Activated naive CD4-positive, alpha-beta T cell treated with anti-CD3 and anti-CD28 coated beads for 36 hours (primary cell): ENCODE data around the gene ZNF320. TPM values are rescaled to one million over a fixed set of nuclear protein-coding genes. Genes with fewer than 3 reads are reported as not detected.
A peak's percentile ranks its signal among the peaks of the same experiment; 100 is the strongest.
"Not testable (repeated sequence)": the region's sequence is repeated elsewhere in the genome, so short reads cannot be mapped to it uniquely, and the experiment has no call there.

Experiments used
- CTCF ChIA-PET: fragments of 350-600 bp; sonication (Branson Sonifier 250); formaldehyde crosslinking; loops from one replicate; lab custom pipeline; 2021; ENCODE audit warnings: antibody characterized with exemption; lab: Charles Lee
- DNase-seq: peaks from one replicate; pipeline ENCODE4 v3.0.0-alpha.2; 2020
- H3K27ac Mint-ChIP-seq: one replicate; pipeline ENCODE4 v1.8.0; 2021; ENCODE audit warnings: mild to moderate bottlenecking, mixed read lengths
- H3K27me3 Mint-ChIP-seq: one replicate; pipeline ENCODE4 v1.8.0; 2021; ENCODE audit warnings: low read depth, mixed read lengths
- H3K36me3 Mint-ChIP-seq: one replicate; pipeline ENCODE4 v1.8.0; 2021; ENCODE audit warnings: low read depth, mixed read lengths
- H3K4me1 Mint-ChIP-seq: one replicate; pipeline ENCODE4 v1.8.0; 2021; ENCODE audit warnings: low read depth, mixed read lengths
- H3K4me3 Mint-ChIP-seq: one replicate; pipeline ENCODE4 v1.8.0; 2021; ENCODE audit warnings: mild to moderate bottlenecking, moderate library complexity, mixed read lengths
- H3K9me3 Mint-ChIP-seq: one replicate; pipeline ENCODE4 v1.8.0; 2021; ENCODE audit warnings: mixed read lengths
- intact Hi-C: fragments of 100-400 bp; cut with micrococcal nuclease; formaldehyde crosslinking; loops from one replicate; pipeline ENCODE4 v1.15.1; 2023
- total RNA-seq, 2 experiments: library from RNA; stranded (reverse); gene quantifications; one replicate each; pipeline ENCODE4 v1.2.3, GENCODE V29; 2021

The ZNF320 gene
- total RNA-seq, 2 experiments from 2014 or later: 4.2 to 4.6 TPM

DNA sequence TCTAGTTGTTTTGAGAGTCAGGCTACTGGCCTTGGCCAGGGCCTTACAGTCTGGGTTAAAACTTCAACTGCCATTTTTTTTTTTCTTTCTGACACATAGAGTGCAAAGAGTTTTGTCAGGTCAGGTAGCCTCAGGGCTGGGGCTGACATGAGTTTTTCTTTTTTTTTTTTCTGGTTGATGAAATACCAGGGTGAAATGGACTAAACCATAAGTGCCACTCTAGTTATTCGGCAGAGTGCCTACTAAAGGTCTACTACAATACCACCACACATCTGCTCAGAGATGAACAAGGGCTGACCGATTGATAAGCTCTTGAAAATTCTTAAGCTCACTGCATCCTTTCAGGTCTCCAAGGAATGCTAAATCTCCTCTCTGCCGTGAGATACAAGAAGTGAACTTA is 4.4 kb upstream of the ZNF320 start:
- intact Hi-C loops: no loop called here
- Mint-ChIP-seq H3K4me3 (no peak overlapping the region), H3K4me1 (peaks cover 3% of the 10 kb centered on the region), H3K9me3 (peaks cover 23% of the 10 kb centered on the region), H3K27me3 (no peaks in the 10 kb centered on the region), H3K27ac (no peak overlapping the region), H3K36me3 (peaks cover 25% of the 10 kb centered on the region)
- no peak for DNase-seq
- CTCF ChIA-PET: no interaction called here

DNA sequence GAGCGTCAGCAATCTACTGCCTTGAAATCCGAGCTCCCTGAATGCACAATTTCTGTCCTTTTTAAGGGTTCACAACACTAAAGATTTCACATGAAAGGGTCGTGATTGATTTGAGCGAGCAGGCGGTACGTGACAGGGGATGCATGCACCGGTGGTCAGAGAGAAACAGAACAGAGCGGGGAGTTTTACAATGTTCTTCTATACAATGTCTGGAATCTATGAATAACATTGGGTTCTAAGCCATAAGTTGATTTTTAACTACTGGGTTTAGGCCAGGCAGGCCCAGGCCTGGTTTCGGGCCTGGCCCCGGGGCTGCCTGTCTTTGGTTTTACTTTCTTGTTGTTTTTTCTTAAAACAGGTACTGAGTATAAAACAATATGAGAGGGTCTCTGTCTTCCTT is 1.2 kb upstream of the ZNF320 start:
- H3K9me3 Mint-ChIP-seq, intact Hi-C loops, H3K4me3 Mint-ChIP-seq, H3K4me1 Mint-ChIP-seq, CTCF ChIA-PET, DNase-seq, H3K27me3 Mint-ChIP-seq, H3K27ac Mint-ChIP-seq: not testable (repeated sequence)
- peaks cover 20% of the 10 kb centered on the region for H3K36me3 Mint-ChIP-seq

DNA sequence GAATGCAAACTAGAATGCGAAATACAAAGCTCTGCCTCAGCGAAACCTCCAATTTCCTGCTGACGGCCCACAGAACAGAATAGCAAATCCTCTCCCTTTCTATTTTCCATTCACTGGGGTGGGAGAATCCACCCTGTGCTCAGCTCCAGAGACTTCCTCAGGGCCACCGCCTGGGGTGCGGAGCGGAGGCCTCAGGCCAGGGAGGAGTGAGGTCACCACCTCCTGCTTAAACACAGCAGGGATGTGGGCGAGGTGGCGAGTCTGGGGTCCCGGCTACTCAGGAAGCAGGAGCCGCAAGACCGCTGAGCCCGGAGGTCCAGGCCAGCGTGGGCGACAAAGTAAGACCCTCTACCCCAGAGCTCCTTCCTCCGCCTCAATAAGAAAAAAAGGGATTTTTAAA is 666 bp upstream of the ZNF320 start:
- peaks cover 7% of the 10 kb centered on the region for H3K4me1 Mint-ChIP-seq
- peak overlapping the region; percentile 84 for H3K4me3 Mint-ChIP-seq
- DNase-seq: no peak

DNA sequence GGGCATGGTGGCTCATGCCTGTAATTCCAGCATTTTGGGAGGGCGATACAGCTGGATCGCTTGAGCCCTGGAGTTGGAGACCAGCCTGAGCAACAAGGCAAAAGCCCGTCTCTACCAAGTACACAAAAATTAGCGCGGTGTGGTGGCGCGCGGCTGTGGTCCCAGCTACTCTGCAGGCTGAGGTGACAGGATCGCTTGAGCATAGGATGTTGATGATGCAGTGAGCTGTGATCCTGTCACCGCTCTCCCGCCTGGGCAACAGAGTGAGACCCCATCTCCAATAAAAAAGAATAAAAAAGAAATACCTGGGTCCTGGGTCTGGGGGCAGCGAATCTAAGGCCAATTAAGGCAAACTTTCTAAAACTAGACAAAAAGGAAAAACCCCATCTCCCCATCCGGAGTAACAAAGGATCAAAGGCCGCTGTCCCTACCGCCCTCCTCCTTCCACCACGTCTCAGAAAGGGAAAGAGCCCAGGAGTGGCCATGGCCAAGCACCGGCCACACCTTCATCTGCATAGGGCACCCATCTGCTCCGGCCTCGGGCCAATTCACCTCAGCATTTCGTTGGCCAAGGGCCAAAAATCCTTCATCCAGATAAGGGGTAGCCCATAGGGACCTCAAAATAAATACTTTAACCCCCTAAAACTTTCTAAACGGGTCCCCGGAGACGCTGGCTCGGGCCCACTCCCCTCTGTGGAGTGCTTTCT is 851 bp downstream of the ZNF320 start:
- CTCF ChIA-PET: no interaction called here
- peak; percentile 10 for DNase-seq
- intact Hi-C loops: loop anchor here (1.0 to 2.0 kb wide), 4 partner anchors 26 to 76 kb away; partner anchors contain the start of genes ZNF28, ZNF816 and ZNF888
- H3K27me3 Mint-ChIP-seq: no peaks in the 10 kb centered on the region
- peaks cover 13% of the 10 kb centered on the region for H3K9me3 Mint-ChIP-seq
- H3K36me3 Mint-ChIP-seq: peaks cover 34% of the 10 kb centered on the region
- peak overlapping the region; percentile 84 for H3K4me3 Mint-ChIP-seq
- H3K4me1 Mint-ChIP-seq: peaks cover 7% of the 10 kb centered on the region
- peak overlapping the region; percentile 89 for H3K27ac Mint-ChIP-seq

More for the DNA sequence above, 666 bp upstream of the ZNF320 start:
- Mint-ChIP-seq H3K36me3 (peaks cover 23% of the 10 kb centered on the region), H3K27ac (peak overlapping the region; percentile 89), H3K27me3 (no peaks in the 10 kb centered on the region), H3K9me3 (peaks cover 10% of the 10 kb centered on the region)
- CTCF ChIA-PET: no interaction called here
- intact Hi-C loops: no loop called here

DNA sequence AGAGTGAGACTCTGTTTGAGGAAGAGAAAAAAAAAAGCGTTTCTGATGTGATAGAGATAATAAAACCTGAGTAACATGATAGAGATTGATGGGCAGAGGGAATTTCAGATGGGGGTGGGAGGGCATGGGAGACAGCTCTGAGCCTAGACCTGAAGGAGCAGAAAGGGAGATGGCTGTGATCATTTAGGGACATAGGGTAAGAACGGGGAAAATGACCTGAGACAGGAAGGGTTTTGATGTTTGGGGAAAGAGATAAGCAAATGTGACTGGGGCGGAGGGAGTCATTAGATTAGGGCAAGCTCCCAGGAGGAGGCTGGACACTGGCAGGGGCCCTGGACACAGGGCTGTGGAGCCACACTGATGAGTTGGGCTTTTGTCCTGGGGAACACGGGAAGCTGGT is 6.1 kb downstream of the ZNF320 start:
- Mint-ChIP-seq H3K27ac (no peak overlapping the region), H3K9me3 (peaks cover 15% of the 10 kb centered on the region), H3K4me1 (no peaks in the 10 kb centered on the region), H3K36me3 (peaks cover 78% of the 10 kb centered on the region), H3K4me3 (no peak overlapping the region), H3K27me3 (no peaks in the 10 kb centered on the region)
- intact Hi-C loops: no loop called here
- DNase-seq: no peak
- CTCF ChIA-PET: no interaction called here

DNA sequence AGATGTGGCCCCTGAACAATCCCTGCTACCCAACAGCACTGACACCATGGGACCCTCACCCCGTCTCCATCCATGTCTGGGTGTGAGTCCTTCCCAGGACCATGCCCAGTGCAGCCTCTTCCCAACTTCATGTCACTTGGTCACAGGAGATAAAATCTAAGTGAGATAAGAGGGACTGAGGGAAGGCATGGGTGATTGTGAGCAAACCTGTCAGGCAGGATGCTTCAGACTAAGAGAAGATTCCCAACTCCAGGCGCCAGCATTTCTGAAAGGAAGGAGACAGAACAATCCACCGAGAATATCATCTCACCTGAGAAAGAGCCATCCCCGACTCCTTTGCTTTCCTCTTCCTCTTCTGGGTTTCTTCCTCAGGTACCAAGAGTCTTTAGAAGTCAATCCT is 7.5 kb downstream of the ZNF320 start:
- Mint-ChIP-seq H3K27ac (no peak overlapping the region), H3K36me3 (peaks cover 81% of the 10 kb centered on the region), H3K27me3 (no peaks in the 10 kb centered on the region), H3K4me1 (no peaks in the 10 kb centered on the region), H3K9me3 (peaks cover 17% of the 10 kb centered on the region), H3K4me3 (no peak overlapping the region)
- DNase-seq: no peak
- intact Hi-C loops: no loop called here
- CTCF ChIA-PET: no interaction called here

DNA sequence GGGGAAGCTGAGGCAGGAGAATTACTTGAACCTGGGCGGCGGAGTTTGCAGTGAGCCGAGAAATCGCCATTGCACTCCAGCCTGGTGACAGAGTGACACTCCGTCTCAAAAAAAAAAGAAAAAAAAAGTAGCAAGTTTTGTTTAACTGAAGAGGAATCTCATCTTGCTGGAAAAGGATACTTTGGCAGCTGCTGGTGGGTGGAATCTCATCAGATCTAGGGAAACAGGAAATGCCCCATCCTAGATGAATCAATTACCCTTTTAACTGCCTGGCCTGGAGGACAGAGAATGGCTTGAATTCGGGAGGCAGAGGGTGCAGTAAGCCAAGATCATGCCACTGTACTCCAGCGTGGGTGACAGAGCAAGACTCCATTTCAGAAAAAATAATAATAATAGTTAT is 8.4 kb downstream of the ZNF320 start:
- Mint-ChIP-seq H3K4me3 (no peak overlapping the region), H3K27me3 (no peaks in the 10 kb centered on the region), H3K4me1 (no peaks in the 10 kb centered on the region), H3K9me3 (peaks cover 19% of the 10 kb centered on the region), H3K27ac (no peak overlapping the region), H3K36me3 (peaks cover 82% of the 10 kb centered on the region)
- intact Hi-C loops: no loop called here
- CTCF ChIA-PET: no interaction called here
- DNase-seq: no peak

DNA sequence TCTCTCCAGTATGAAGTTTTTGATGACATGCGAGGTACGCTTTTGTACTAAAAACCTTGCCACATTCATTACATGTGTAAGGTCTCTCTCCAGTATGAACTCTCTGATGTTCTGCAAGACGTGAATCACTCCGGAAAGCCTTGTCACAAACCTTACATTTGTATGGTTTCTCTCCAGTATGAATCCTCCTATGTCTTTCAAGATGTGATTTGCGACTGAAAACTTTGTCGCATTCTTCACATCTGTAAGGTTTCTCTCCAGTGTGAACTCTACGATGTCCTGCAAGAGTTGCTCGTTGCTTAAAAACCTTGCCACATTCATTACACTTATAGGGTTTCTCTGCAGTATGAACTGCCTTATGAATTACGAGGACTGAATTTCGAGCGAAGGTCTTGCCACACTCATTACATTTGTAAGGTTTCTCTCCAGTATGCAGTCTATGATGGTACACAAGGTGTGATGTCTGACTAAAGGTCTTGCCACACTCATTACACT is 16.5 kb downstream of the ZNF320 start:
- Mint-ChIP-seq H3K9me3 (peaks cover 63% of the 10 kb centered on the region), H3K27ac (no peak overlapping the region), H3K4me1 (no peaks in the 10 kb centered on the region), H3K36me3 (peaks cover 80% of the 10 kb centered on the region), H3K27me3 (no peaks in the 10 kb centered on the region), H3K4me3 (no peak overlapping the region)
- no peak for DNase-seq
- intact Hi-C loops: no loop called here
- CTCF ChIA-PET: no interaction called here

DNA sequence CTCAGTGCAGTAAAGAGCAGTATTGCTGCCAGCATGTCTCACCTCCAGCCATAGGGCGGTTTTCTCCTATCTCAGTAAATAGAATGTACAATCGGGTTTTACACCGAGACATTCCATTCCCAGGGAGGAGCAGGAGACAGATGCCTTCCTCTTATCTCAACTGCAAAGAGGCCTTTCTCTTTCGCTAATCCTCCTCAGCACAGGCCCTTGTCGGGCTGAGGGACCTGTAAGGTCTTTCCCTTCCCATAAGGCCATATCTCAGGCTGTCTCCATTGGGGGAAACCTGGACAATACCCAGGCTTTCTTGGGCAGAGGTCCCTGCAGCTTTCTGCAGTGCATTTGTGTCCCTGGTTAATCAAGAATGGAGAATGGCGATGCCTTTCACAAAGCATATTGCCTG is 24.4 kb downstream of the ZNF320 start:
- H3K27ac Mint-ChIP-seq, intact Hi-C loops, H3K4me3 Mint-ChIP-seq, H3K27me3 Mint-ChIP-seq, CTCF ChIA-PET, DNase-seq, H3K4me1 Mint-ChIP-seq: not testable (repeated sequence)
- Mint-ChIP-seq H3K9me3 (peaks cover 55% of the 10 kb centered on the region), H3K36me3 (peaks cover 31% of the 10 kb centered on the region)

DNA sequence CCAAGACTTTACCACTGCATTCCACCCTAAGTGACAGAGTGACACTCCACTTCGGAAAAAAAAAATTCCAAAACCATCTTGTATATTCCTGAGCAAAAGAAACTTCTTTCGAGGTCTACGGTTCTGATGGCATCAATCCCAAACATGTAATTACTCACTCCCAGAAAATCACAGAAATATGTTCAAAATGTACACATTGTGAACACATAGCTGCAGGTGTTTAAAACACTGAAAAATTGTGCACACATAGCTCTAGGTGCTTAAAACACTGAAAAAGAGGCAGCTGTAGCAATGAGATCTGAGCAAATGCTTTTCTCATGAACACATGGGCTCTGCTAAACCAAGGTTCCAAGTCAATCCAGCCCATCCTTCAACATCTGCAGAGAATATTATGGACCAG is 26.0 kb downstream of the ZNF320 start:
- H3K9me3 Mint-ChIP-seq: peaks cover 44% of the 10 kb centered on the region
- CTCF ChIA-PET: no interaction called here

DNA sequence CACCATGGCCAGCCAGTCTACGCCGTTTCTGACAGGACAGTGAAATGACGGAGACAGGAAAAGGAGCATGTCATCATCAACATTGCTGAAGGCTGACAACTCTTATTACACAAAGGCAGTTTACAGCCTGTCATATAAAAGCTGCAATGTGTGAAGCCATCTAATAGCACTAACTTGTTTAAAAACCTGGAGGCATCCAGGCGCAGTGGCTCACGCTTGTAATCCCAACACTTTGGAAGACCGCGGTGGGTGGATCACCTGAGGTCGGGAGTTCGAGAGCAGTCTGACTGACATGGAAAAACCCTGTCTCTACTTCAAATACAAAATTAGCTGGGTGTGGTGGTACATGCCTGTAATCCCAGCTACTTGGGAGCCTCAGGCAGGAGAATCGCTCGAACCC is 29.4 kb downstream of the ZNF320 start:
- H3K4me1 Mint-ChIP-seq, CTCF ChIA-PET, H3K27me3 Mint-ChIP-seq, H3K27ac Mint-ChIP-seq, H3K4me3 Mint-ChIP-seq, intact Hi-C loops, DNase-seq: not testable (repeated sequence)
- Mint-ChIP-seq H3K36me3 (peaks cover 15% of the 10 kb centered on the region), H3K9me3 (peaks cover 19% of the 10 kb centered on the region)

More for the DNA sequence above, 26.0 kb downstream of the ZNF320 start:
- Mint-ChIP-seq H3K36me3 (peaks cover 23% of the 10 kb centered on the region), H3K4me3 (no peak overlapping the region), H3K27me3 (no peaks in the 10 kb centered on the region), H3K27ac (no peak overlapping the region), H3K4me1 (no peaks in the 10 kb centered on the region)
- no peak for DNase-seq
- intact Hi-C loops: no loop called here

DNA sequence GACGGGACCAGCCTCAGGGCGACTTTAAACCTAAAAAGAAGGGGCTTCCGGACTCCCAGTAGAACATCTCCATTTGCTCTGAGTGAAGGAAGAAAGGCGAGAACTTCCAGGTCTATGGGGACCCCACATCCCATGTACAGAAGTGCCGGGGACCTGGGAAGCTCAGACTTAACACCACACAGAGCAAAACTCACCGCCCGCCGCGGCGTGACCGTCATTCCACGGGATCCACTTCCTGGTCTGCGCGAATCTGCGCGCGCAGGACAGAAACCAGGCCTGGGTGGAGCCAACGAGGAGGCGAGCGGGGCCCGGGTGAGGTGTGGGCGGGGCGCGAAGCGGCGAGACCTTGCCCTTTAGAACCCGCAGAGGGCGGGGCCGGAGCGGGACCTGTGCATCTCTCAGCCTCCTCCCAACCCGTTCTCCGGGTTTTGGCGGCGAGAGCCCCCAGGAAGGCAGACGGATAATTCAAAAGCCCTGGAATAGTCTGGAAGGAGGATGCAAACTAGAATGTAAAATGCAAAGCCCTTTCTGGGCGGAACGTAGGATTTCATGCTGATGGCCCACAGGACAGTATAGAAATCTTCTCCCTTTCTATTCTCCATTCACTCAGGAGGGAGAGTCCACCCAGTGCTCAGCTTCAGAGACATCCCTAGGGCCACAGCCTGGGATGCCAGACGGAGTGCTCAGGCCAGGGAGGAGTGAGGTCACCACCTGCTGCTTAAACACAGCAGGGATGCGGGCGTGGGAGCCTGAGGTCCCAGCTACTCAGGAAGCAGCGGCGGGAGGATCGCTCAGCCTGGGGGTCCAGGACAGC is 39.9 kb downstream of the ZNF320 start, which contains the start of gene ZNF468:
TSS of gene ZNF468 (minus strand) at position 242 of the 814 bp plus-strand sequence. CDS start 3,347 bp downstream, outside the sequence.
- intact Hi-C loops, CTCF ChIA-PET, H3K9me3 Mint-ChIP-seq, H3K27me3 Mint-ChIP-seq: not testable (repeated sequence)
- Mint-ChIP-seq H3K27ac (peak within 1 kb of the TSS; percentile 79), H3K4me1 (peaks cover 18% of the 10 kb centered on the region), H3K36me3 (peaks cover 35% of the 10 kb centered on the region), H3K4me3 (peak within 1 kb of the TSS; percentile 91)
- peak; percentile 76 for DNase-seq
